Measurements from ENCODE around the gene ZBTB38. TPM values are rescaled to one million over a fixed set of nuclear protein-coding genes. Genes with fewer than 3 reads are reported as not detected.

Gene ZBTB38, protein sequence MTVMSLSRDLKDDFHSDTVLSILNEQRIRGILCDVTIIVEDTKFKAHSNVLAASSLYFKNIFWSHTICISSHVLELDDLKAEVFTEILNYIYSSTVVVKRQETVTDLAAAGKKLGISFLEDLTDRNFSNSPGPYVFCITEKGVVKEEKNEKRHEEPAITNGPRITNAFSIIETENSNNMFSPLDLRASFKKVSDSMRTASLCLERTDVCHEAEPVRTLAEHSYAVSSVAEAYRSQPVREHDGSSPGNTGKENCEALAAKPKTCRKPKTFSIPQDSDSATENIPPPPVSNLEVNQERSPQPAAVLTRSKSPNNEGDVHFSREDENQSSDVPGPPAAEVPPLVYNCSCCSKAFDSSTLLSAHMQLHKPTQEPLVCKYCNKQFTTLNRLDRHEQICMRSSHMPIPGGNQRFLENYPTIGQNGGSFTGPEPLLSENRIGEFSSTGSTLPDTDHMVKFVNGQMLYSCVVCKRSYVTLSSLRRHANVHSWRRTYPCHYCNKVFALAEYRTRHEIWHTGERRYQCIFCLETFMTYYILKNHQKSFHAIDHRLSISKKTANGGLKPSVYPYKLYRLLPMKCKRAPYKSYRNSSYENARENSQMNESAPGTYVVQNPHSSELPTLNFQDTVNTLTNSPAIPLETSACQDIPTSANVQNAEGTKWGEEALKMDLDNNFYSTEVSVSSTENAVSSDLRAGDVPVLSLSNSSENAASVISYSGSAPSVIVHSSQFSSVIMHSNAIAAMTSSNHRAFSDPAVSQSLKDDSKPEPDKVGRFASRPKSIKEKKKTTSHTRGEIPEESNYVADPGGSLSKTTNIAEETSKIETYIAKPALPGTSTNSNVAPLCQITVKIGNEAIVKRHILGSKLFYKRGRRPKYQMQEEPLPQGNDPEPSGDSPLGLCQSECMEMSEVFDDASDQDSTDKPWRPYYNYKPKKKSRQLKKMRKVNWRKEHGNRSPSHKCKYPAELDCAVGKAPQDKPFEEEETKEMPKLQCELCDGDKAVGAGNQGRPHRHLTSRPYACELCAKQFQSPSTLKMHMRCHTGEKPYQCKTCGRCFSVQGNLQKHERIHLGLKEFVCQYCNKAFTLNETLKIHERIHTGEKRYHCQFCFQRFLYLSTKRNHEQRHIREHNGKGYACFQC (N-terminal part only)
- 10 to 100 TPM; 48.4 to 62.0 (median 52.7) TPM for polyA plus RNA-seq (ENCODE audit: insufficient read length in 4 of 4)

DNA sequence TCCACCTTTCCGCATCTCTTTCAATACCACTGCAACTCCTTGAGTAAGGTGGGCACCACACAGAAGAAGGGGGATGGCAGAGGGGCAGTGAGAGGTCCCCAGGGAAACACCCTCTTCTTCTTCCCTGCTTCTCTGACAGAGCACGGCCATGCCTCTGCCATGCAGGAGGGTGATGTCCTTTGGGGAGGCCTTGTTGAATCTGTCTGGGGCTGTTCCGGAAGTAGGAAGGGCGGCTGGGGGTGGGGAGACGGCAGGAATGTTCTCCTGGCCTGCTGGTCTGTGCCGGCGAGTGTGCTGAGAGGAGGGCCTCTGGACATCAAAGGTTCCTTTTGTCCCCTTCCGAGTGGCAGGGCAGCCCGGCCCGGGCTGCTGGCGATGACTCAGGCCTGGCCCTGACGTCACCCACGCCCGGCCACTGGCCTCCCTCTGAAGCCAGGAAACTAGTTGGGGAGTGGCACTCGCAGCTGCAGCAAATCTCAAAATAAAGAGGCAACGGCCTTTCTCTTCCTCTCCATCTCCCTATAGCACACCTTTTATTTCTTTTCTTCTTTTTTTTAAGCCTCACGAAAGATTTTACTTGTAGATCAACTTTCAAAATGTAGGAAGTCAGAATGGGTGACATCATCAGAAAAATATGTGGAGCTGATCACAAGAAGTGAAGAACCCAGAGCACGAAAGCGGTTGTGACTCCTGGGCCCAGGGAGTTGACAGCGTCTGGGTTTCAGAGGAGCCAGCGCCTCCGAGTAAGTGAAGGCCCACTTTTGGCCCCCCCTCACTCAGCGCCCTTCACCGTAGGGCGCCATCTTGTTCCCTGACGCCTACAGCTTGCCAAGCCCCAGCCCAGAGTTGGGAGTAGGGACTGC lies at the start of gene ZBTB38:
Gene ZBTB38, plus strand, starts transcription at position 443 of the 863 bp plus-strand sequence. CDS start 73,885 bp downstream, outside the sequence.
- peak in 1 of 4 donors; percentile 47 for DNase-seq (ENCODE audit: low read depth in 4 of 4, low spot score in 2 of 4)

DNA sequence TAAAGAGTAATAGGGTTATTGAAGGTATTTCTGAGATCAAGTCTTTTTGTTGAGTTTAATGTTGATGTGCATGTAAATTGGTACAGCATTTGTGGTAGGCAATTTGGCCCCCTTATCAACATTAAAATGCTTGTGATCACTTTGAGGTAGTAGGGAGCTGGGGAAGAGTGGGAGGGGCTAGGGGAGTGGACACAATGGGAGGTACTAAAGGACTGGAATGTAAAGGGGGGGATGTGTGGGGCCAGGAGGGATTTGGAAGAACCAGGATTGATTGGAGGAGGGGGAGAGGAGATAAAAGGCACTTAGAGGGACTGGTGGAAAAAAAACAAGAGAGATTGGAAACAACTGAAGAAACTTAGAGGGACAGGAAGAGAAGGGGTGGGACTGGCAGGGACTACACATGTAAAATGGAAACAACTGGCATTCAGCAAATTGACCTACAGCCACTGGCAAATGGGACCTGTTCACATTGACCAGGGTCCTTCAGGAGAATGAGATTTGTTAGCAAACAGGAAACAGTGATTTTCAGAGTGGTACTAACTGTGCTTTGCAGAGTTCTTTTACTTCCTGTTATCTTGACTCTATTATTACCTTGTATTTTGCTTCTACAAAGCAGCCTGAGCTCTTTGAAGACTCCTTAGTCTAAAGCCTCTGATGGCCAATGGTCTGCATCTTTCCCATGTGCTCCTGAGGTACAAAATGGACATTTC lies 47.8 kb upstream of the ZBTB38 start:
- no peak for DNase-seq (ENCODE audit: low read depth in 4 of 4, low spot score in 2 of 4)

DNA sequence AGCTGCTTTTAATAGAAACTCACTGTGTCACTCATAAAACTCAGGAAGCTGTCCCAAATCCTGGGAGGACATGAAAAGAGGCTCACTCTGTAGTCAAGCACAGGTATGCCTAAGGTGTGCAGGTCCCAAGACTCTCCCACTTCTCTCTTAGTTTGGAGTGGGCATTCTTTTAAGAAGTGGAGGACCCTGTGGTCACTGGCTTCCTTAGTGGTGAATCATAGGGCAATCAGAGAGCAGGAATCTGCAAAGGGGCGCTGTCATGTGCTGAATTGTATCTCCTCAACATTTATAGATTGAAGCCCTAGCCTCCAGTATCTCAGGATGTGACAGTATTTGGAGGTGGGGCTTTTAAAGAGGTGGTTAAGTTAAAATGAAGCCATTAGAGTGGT lies 47.2 kb upstream of the ZBTB38 start:
- no peak for DNase-seq (ENCODE audit: low read depth in 4 of 4, low spot score in 2 of 4)

DNA sequence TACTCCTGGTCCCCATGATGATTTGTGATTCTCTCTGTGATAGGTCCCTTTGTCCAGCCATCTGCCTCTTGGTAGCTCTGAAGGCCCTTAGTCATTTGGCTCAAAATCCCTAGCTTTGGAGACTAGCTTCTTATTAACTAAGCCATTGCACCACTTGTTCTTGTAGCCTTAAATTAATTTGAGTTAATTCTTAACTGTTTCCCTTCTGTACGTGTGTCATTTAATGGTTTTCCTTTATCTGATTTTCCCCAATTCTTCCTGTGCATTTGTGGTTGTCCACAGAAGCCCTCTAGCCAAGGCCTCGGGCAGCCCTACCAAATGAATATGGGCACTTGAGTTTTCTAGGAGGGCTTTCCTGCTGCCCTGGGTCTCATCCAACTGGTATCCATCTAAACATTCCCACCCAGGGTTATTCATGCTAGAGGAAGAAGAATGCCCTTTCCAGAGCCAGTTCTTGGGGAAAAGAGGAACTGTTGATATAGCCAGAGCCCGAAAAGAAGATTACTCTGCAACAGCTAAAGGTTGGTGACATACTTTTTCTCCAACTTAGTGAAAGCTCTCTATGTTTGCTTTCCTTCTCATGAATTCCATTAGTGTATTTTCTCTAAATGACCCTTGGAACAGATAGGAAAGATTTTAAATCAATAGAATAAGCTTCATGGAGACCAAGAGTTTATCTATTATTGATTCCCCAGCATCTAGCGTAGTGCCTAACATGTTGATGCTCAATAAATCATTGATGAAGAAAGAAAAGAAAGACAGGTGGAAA lies 44.2 kb upstream of the ZBTB38 start:
- DNase-seq (ENCODE audit: low read depth in 4 of 4, low spot score in 2 of 4): no peak

DNA sequence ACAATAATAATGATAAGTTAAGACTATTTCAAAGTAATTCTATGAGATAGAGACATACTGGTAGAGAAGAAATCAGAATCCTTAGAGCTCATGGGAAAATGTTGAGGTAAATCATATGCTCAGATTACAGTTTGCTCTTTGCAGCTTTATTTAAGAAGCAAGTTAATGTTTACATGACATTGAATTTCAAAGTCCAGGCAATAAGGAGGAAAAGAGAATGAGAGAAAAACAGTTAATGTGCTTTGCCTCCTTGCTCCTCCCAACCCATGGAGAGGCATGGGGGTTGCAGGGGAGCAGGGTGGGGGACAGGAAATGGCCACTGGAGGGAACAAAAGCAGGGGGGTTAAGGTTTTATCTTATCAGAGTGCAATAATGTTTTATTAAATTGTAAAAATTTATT lies 42.2 kb upstream of the ZBTB38 start:
- DNase-seq (ENCODE audit: low read depth in 4 of 4, low spot score in 2 of 4): peak in 1 of 4 donors; percentile 20

DNA sequence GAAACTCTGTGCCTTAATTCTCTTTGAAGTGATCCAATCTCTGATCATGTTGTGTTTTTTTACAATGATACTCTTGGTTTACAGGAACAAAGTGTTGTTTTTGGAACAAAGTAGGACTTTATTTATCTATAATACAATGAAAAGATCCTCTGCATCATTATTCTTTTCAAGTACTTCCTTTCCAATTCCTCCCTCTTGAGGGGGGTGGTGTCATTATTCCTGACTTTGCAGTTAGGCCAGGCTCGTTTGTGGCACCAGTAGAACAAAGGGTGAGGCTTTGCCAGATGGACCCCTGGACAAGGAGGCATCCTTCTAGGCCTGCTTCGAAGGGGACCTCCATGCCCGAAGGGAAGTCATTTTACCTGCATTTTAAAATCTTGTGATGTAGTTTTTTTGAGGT lies 41.7 kb upstream of the ZBTB38 start:
- no peak for DNase-seq (ENCODE audit: low read depth in 4 of 4, low spot score in 2 of 4)

DNA sequence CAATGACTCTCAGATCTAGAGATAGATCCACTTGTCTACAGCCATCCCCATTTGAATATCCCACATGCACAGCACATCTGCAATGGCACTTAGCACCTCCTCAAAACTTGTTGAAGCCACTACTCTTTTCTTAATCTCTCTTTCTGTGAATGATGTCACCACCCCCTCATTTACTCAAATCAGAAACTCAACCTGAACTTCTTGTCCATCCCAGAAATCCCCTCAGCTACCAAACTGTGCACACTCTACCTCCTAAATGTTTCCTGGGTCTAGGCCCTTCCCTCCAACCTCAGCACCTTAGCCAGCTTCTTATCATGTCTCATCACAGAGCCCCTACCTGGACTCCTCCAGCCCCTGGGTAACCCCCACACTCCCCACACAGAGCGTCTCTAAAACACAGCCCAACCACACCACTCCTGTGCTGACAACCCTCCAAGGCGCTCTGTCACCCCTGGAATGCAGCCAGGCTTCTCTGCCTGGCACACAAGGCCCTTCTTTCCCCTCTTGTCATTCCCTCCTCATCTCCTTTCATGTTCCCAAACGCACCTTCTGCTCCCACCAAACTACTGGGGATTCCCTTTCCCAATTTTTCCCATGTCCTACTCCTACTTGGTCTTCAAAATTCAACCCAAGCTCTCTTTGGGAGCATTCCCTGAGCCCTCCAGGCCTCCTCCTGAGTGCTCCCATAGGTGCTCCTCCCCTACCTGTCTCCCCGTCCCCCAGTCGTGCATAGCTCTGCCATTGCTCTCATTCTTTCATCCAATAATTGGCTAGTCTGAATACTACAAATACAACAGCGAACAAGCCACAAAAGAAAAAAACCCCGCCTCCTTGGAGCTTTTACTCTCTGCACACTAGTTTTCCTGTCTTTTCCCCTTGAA lies 39.8 kb upstream of the ZBTB38 start:
- DNase-seq (ENCODE audit: low read depth in 4 of 4, low spot score in 2 of 4): no peak

DNA sequence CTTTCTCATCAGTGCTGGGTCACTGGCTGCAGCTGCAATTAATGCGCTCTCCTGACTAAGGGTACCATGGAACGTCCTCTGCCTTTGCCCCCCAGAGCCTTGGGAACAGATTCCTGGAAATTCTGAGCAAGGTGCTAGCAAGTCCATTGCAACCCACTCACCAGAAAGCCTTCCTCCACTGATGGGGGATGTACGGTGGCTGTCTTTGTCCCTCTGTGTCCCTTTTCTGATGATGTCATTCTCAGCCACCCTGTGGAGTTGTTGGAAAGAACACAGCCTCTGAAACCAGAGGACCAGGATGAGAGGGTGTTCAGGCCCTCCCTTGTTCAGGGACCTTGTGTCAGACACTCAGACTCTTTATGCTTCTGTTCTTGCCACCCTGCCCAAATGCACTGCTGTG lies 38.1 kb upstream of the ZBTB38 start:
- DNase-seq (ENCODE audit: low read depth in 4 of 4, low spot score in 2 of 4): no peak

DNA sequence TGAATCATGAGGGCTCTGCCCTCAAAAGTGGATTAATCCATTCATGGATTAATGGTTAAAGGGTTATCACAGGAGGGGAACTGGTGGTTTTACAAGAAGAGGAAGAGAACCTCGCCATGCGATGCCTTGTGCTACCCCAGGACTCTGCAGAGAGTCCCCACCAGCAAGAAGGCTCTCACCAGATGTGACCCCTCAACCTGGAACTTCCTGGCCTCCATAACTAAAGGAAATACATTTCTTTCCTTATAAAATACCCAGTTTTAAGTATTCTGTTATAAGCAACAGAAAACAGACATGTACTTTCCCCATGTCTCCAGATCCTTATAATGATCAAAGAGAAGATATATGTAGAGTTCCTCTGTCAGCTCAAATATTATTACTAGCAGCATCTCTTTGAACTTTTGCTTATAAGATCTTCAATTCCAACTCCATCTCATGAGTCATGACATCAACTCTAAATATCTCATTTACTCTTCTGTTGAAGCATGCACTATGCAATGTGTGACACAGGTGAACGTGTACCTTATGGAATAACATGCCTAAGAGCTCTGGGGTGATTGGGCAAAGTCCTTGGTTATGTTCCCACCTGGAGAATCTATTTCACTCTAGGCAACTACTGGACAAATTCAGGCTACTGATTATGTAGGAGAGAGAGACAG lies 37.5 kb upstream of the ZBTB38 start:
- no peak for DNase-seq (ENCODE audit: low read depth in 4 of 4, low spot score in 2 of 4)

DNA sequence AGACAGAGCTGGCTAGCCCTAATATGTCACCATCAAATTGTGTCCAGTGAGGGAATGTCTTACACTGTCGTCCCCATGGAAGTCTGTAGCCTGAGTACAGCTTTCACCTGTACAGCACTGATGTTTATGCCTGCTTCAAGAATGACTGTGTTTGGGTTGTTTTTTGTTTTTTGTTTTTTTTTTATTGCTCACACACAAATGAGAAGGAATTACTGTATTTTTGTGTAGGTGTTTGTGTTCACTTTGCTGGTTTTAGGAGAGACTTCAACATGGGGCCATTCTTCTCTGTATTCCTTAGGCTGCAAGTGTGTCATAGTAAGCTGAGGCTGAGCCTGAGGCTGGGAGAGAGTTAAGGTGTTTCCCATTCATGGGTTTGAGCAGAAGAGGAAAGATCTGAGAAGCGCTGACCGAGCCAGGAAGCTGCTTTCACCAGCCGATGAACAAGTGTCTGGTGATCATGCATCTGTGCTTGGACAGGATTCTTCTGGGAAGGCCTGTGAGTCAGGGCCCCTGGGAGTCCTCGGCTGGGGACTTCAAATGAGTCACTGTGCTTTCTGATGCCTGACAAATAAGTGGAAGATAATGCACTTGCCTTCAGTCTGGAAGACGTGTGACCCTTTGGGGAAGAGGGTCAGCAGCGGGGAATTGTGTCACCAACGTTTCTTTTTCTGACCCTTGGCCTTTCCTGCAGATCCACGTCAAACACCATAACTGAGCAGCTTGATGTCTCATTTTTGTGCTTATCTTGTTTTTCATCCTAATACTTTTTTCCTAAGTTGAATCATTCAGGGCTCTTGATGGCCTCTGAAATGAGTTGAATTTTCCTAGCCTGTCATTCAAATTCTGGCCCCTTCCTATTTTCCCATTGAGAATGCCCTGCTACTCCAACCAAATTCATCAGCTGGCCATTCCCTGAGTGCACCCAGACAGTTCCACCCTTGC lies 36.7 kb upstream of the ZBTB38 start:
- DNase-seq (ENCODE audit: low read depth in 4 of 4, low spot score in 2 of 4): no peak

DNA sequence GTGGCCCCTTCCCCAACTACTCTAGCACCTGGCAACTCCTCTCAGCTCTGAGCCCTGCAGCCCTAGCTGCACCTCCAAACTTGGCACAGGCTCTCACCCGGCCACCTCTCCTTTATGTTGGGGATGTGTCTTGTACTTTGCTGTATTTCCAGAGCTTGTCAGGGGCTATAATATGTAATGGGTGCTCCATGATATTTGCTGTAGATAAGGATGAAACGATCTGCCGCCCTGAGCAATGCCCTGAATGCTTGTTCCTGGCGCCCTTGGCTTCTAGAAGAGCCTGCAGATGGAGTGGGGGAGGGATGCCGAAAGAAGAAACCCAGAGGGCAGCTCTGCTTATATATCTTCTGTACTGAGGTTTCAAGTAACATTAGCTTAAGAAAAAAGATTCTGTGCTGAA lies 35.9 kb upstream of the ZBTB38 start:
- DNase-seq (ENCODE audit: low read depth in 4 of 4, low spot score in 2 of 4): no peak

DNA sequence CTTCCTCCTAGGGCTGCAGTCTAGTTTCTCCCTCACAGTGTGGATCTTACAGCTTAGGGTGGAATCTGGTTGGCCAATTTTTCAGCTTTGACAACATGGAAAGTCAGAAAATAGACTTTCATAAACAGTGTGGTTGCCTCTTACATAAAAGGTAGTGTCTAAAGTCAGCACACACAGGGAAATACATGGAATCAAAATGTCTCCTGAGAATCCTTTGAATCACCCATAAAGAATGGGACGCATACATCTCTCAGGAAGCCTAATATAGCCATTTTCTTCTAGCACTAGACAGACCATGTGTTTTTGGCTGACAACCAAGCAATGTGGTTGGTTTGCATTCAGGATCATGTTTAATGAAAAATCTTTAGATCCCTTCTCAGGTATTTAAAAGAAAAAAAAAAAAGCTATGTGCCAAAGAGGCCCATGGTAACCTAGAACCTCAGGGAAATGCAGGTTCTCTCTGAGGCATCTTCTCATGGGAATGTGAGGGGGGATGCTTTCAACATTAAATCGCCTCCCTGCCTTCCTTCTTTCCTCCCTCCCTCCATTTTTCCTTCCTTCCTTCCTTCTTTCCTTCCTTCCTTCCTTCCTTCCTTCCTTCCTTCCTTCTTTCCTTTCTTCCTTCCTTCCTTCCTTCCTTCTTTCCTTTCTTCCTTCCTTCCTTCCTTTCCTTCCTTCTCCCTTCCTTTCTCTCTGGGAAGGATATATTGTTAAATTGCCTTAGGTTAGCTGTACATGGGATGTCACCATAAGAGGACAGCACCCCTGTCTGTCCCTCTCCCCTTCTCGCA lies 34.3 kb upstream of the ZBTB38 start:
- no peak for DNase-seq (ENCODE audit: low read depth in 4 of 4, low spot score in 2 of 4)

DNA sequence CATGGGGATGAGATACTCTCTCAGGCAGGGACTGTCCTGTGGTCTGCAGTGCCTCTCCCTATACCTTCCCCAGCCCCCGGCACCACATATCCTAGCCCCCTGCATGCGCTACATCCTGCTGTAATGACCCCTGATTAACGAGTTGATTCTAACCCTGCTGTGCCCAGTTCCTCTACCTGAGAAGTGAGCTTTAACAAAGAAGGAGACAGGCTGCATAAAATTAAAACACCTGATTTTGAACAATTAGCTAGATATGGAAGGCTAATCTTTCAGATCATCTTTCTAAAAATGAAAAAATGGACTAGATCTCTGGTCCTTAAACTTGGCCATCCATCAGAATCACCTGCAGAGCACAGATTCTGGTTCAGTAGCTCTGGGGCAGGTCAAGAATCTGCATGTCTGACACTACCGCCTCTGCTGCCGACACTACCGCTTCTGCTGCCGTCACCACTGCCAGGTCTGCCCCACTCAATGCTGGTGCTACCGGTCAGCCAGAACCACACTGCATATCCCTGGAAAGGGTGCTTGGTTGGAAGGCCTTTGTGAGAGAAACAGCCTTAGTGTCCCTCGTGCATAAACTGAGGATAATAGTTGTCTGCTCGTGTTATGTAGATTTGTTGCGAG lies 33.6 kb upstream of the ZBTB38 start:
- DNase-seq (ENCODE audit: low read depth in 4 of 4, low spot score in 2 of 4): no peak

DNA sequence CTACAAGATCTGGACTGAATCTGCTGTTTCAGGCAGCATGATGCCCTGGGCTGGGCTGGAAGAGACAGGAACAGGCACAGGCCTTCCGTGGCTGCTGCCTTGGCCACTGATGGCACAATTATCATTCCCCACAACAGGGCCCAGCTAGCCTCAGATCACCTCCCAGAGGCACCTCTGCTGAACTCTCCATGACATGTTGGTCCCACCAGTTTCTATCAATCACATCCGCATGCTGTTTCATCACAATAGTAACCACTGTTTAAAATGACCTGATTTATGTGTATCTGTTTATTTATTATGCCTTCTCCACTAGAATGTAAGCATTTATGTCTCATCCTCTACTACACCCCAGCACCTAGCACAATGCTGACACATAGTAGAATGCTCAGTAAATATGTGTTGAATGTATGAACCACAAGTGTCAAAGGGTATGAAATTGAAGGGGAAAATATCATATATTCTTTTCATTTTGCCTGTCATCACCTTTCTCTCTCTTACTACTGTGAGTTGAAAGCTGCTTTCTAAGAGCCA lies 32.7 kb upstream of the ZBTB38 start:
- DNase-seq (ENCODE audit: low read depth in 4 of 4, low spot score in 2 of 4): no peak
